Stimulated activated CD8-positive, alpha-beta memory T cell treated with anti-CD3 and anti-CD28 coated beads, Interleukin-15, amount 100 ng/mL, for 1 hour (primary cell): Measurements from ENCODE around the gene WNT3A.
"Not testable (repeated sequence)": the region's sequence is repeated elsewhere in the genome, so short reads cannot be mapped to it uniquely, and the experiment has no call there.

Experiments
- DNase-seq: peaks from one replicate; pipeline ENCODE4 v3.0.0-alpha.2; 2020; ENCODE audit warnings: low read depth

Gene WNT3A, protein sequence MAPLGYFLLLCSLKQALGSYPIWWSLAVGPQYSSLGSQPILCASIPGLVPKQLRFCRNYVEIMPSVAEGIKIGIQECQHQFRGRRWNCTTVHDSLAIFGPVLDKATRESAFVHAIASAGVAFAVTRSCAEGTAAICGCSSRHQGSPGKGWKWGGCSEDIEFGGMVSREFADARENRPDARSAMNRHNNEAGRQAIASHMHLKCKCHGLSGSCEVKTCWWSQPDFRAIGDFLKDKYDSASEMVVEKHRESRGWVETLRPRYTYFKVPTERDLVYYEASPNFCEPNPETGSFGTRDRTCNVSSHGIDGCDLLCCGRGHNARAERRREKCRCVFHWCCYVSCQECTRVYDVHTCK

DNA sequence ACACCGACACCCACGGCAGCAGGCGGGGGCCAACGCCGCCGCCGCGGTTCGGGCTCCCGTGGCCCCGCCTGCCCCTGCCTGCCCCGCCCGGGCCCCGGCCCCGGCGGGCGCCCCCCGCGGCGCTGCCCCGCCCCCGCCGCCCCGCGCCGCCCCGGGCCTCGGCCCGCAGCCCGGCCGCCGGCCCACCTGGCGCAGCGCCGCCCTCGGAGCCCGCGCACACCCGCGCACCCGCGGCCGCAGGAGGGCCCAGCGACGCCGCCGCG is at the start of gene WNT3A:
Gene WNT3A, plus strand, starts transcription at position 213 of the 263 bp plus-strand sequence. CDS start 131 bp downstream, outside the sequence.
- no peak for DNase-seq

DNA sequence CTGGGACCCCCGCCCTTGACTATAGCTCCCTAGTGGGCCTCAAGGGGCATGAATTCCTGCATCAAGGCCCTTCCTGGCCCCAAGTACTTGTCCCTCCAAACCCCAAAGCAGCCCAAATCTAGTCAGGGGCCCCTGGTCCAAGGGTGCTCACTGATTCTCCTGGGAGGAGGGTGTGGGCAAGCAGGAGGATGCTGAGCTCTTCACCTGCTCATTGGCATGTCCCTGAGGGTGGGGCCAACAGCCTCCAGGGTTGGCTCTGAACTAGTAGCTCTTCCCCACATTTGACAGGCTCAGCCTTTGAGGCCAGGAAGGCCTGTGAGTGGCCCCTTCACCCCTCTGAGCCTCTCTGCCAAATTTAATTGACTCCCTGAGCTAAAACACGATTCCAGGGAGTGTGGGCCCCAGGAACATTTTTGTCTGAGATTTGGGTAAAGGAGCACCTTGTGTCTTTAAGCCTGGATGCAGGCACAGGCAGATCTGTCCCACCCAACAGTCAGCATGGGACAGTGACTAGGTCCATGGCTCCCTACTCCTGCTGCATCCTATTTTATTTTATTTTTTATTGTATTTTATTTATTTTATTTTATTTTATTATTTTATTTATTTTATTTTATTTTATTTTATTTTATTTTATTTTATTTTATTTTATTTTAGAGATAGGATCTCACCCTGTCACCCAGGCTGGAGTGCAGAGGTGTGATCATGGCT is 48.0 kb upstream of the WNT3A start:
- DNase-seq = no peak

GRCh38 chr1:227959325-227959860 is 47.4 kb upstream of the WNT3A start:
- no peak for DNase-seq

DNA sequence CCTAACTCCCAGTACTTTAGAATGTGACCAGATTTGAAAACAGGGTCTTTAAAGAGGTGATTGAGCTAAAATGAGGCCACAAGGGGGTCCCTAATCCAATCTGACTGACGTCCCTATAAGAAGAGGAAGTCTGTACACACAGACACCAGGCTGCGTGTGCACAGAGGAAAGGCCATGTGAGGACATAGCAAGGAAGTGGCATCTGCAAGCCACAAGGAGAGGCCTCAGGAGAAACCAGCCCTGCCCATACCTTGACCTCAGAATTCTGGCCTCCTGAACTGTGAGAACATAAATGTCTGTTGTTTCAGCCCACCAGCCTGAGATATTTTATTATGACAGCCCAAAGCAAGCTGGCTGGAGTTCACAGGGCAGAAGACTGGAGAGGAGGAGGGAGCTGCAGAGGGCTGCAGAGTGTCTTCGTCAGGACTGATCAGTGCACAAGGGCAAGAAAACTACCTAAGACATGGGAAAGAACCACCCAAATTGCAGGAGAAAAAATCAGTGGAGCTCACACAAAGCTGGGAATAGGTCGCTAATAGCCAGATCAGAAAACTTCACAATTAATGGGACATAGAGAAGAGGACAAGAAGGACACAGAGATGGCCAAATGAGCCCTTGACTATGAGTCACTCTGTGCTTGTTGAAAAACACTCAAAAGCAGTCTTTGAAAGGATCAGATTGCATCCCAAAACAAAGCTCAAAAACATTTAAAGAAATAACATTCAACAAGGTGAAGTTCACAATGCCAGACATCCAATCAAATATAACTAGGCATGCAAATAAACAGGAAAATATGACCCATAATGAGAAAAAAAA is 44.9 kb upstream of the WNT3A start:
- DNase-seq = no peak

DNA sequence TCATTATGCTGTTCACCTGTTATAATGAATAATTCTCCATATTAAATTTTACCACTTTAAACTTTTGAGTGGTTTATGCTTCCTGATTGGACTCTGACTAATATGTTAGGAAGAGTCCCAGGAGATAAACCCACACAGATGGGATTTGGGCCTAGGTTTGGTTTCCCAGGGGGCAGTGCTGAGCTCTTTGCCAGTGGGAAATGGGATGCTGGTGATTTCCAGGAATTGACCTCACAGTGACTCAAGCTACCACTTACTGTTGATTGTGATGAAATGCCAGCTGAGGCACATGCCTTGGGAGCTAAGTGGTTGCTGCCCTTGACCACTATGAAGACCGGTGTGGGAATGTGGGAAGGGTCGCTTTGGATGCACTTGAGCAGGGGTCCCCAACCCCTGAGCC is 40.1 kb upstream of the WNT3A start:
- DNase-seq = not testable (repeated sequence)

- DNase-seq = not testable (repeated sequence)
These were observed 39.0 kb upstream of the WNT3A start for GRCh38 chr1:227967815-227968214.

- DNase-seq = not testable (repeated sequence)
These were observed 36.5 kb upstream of the WNT3A start for GRCh38 chr1:227970076-227970995.

- DNase-seq = not testable (repeated sequence)
These were observed 35.6 kb upstream of the WNT3A start for GRCh38 chr1:227971216-227971615.

DNA sequence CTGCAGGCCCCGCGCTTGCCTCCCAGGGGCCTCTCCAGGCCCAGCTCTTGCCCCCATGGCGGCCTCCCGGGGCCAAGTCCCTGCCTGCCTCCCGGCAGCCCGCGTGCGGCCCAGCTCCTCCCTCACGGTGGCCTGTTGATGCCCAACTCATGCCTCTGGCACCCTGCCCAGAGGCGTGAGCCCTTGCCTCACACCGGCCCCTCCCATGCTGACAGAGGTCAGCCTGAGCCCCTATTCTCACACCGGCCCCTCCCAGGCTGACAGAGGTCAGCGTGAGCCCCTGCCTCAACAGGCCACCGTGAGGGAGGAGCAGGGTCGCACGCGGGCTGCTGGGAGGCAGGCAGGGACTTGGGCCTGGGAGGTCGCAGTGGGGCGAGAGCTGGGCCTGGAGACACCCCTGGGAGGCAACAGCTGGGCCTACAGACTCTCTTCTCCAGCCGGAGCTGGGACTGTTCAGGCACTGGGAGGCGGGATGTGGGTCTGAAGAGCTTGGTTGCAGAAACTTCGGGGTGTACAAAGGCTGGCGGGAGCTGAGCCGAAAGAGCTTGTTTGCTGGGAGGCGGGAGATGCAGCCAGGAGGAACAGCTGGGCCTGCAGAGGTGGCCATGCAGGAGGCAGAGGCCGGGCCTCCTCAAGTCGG is 35.0 kb upstream of the WNT3A start:
- not testable (repeated sequence) for DNase-seq

DNA sequence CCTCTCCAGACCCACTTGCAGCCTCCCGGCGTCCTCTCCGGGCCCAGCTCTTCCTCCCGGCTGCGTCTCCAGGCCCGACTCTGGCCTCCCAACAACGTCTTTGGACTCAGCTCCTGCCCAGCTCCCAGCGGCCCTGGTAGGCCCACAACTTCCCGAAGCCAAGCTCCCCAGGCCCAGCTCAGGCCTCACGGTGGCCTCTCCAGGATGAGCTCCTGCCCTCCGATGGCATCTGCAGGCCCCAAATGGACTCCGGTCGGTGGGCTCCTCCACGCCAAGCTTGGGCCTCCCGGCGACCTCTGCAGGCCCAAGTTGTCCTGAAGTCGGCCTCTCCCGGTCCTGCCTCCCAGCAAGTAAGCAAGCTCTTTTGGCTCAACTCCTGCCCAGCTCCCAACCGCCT is 34.5 kb upstream of the WNT3A start:
- not testable (repeated sequence) for DNase-seq

- DNase-seq = not testable (repeated sequence)
These were observed 33.9 kb upstream of the WNT3A start for GRCh38 chr1:227972843-227973374.

- not testable (repeated sequence) for DNase-seq
These were observed 33.0 kb upstream of the WNT3A start for GRCh38 chr1:227973724-227974288.

DNA sequence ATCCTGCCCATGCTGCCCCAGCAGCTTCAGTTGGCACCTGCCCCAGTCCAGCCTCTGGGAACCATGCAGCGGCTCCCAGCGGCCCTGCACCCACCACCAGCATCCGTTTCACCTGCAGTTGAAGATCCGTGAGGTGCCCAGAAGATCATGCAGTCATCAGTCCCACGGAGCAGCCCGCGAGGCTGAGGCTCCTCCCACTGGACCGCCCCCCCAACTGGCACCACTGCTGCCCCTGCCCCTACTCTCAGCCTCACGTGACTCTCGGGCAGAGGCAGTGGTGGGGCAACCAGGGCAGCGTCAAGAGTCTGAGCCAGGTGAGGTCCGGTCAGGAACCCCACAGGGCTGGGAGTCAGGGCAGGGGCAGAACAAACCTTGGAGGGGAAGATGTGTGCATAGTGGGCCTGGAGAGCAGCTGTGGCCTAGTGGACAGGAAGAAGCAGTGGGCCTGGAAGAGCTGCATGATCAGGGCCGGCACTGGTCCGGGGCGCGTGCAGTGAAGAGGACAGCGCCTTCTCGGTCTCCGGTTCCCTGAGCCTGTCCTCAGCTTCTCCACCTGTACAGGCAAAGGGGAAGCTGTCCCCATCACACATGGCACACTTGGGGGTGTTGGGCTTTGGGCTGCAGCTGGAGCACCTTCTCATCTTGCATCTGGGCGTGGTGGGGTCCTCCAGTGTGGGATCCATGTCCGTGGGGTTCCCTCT is 31.1 kb upstream of the WNT3A start:
- not testable (repeated sequence) for DNase-seq

GRCh38 chr1:227987181-227987580 is 19.6 kb upstream of the WNT3A start:
- DNase-seq = no peak

DNA sequence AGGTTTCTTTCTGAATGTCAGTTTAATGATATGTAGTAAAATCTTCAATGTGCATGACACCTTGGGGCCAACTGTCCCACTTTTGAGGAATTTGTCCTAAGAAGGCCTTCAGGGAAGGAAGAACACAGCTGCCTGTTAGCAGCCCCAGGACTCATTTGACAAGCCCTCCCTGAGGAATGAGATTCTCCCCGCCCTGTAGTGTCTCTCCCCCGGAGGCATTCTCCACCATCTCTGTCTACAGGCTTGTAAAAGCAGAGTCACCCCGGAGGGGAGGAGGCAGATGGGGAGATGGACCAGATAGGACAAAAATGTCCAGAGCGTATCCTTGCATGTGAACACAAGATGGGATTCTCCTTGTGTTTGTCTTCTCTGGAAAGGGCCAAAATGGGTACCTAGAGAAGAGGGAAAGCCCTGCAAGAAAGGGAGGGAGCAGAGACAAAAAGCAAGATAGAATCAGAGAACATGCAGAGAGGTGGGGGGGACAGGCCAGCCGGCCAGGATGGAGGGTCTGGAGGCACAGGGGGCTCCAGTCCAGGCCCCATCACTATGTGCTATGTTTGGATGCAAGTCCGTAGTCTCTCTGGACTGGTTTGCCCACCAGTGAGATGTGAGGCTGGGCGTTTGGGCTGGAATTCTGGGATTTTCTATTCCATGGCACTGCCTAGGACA is 12.0 kb upstream of the WNT3A start:
- DNase-seq = no peak

GRCh38 chr1:227996187-227996950 is 10.4 kb upstream of the WNT3A start:
- DNase-seq = no peak

DNA sequence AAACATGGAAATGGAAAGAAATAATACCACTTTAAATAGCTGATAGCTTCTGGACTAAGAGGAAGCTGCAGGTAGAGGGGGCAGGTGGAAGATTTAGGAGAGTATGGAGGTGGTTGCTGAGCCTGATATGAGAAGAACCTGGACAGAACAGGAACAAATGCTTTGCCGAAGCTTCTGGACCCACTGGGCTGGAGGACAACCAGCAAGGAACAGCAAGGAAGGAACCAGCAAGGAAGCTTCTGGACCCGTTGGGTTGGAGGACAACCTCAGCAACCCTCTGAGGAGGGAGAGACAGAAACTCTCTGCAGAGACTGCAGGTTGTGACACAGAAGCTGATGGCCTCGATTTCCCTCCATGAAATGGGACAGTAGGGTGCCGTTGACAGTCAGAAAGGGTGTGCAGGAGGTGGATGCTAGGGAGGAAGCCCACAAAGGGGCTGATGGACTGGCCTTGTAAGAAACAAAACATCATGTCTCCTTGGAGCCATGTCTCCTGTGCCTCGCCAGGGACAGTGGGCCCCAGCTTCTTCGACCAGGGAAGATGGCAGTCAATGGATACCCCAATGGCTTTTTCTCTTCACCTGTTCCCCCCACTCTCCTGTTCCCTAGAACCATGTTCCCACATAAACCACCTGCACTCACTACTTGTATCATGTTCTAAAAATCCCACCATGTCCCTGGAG is 8.3 kb upstream of the WNT3A start:
- no peak for DNase-seq
